ENCODE results near the gene ERLIN1.
A peak's percentile ranks its signal among the peaks of the same experiment; 100 is the strongest.

The ERLIN1 gene

GRCh38 chr10:100104300-100104699 lies 81.5 kb downstream of the ERLIN1 start:
- TF ChIP-seq CTCF (IDR thresholded peaks at IDR 0.05; ENCODE audit: low read depth, low read length), result no peak
- DNase-seq (ENCODE audit: extremely low read depth, low read depth), result no peak

- no peak for TF ChIP-seq CTCF (IDR thresholded peaks at IDR 0.05; ENCODE audit: low read depth, low read length)
- DNase-seq (ENCODE audit: extremely low read depth, low read depth), result no peak
Observed at GRCh38 chr10:100103581-100103980, 82.2 kb downstream of the ERLIN1 start.

DNA sequence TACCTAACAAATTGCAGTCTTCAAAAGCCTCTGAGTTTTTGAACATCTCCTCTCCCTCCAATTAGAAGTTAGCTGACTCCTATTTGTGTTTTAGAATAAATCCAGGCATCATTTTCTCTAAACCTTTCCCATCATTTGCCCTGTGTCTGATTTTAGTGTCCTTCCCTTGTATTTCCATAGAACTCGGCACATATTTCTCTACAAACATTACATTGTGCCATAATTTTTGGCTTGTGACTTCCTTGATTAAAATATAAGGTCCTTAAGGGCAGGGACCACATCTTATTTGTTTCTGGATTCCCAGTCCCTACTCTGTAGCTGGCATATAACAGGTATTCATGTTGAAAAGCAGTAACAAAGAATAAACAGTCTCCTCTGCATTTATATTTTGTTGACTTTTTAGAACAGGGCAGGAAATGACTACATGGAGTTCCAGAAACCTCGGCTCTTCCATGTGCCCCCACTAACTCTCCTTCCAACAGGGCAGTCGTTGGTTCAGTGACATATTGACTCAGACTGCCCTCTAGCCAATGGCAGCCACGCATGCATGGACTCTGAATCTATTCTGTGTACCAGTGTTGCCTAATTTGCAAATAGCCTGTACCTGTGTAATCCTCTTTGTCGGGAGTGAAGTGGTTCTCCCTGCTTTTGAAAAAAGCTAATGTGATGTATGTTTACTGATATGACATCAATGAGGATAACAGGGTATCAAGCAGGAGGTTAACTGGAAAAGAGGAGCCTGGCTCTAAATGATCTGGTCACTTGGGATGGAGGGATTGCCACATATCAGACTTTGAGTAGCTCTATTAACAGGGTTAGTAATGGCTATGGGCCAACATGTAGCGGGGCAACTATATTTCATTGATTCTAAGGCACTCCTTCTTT lies 84.4 kb downstream of the ERLIN1 start:
- DNase-seq (ENCODE audit: extremely low read depth, low read depth), result no peak
- TF ChIP-seq CTCF (IDR thresholded peaks at IDR 0.05; ENCODE audit: low read depth, low read length), result no peak

DNA sequence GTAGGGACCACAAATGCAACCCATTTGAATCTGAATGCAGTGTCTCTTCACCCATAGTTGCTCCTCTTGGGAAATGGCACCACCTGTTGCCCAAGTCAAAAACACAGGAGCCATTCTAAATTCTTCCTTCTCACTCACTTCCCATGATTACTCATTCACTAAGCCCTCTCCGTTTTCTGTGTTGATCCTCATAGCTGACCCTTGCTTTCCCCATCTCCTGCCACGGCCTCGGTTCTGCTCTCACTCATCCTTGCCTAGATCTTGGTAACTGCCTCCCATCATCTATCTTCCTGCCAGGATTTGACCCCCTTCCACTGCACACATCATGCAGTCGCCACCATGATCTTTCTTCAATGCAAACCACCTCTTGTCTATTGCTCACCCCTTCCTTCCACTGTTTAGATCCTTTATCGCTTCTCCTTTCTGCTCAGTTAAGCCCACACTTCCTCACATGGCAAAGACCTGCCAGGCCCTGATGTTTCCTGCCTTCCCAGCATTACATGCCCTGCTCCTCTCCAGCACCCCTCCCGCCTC lies 85.1 kb downstream of the ERLIN1 start:
- no peak for DNase-seq (ENCODE audit: extremely low read depth, low read depth)
- TF ChIP-seq CTCF (IDR thresholded peaks at IDR 0.05; ENCODE audit: low read depth, low read length), result peak; percentile 7

All from AG09319 (cell line).